Loucy (cell line): ENCODE results near the gene OSR1.

Source experiments
- H2AFZ ChIP-seq: fragments of 200-600 bp; sonication (generic); 2 replicates; pipeline ENCODE4 v1.6.0; 2016; ENCODE audit warnings: antibody characterized with exemption, mild to moderate bottlenecking, low read length, moderate library complexity
- H3F3A ChIP-seq: fragments of 200-600 bp; 2 replicates; pipeline ENCODE4 v1.6.0; 2016; ENCODE audit warnings: antibody characterized with exemption, low read depth, mild to moderate bottlenecking
- H3K27me3 ChIP-seq: fragments of 200-600 bp; sonication (generic); 2 replicates; pipeline ENCODE4 v1.6.1; 2014; ENCODE audit warnings: low read length, mild to moderate bottlenecking; ENCODE audit not compliant: insufficient read depth, poor library complexity, severe bottlenecking
- H3K36me3 ChIP-seq: fragments of 200-600 bp; sonication (generic); 2 replicates; pipeline ENCODE4 v1.6.1; 2016; ENCODE audit warnings: low read length; ENCODE audit not compliant: insufficient read depth
- H3K4me1 ChIP-seq: fragments of 200-600 bp; sonication (generic); 2 replicates; pipeline ENCODE4 v1.5.1; 2014; ENCODE audit warnings: low read length, mild to moderate bottlenecking; ENCODE audit not compliant: insufficient read depth, poor library complexity, severe bottlenecking
- H3K4me2 ChIP-seq: fragments of 200-600 bp; sonication (generic); 2 replicates; pipeline ENCODE4 v1.6.0; 2014; ENCODE audit warnings: antibody characterized with exemption, low read length, low read depth, mild to moderate bottlenecking; ENCODE audit not compliant: poor library complexity, severe bottlenecking
- H3K4me3 ChIP-seq: fragments of 200-600 bp; sonication (generic); 2 replicates; pipeline ENCODE4 v1.5.1; 2014; ENCODE audit warnings: low read length, mild to moderate bottlenecking, mixed read lengths; ENCODE audit not compliant: poor library complexity, severe bottlenecking
- H3K79me2 ChIP-seq: fragments of 200-600 bp; sonication (generic); 2 replicates; pipeline ENCODE4 v1.6.1; 2014; ENCODE audit warnings: low read length; ENCODE audit not compliant: insufficient read depth
- H3K9ac ChIP-seq: fragments of 200-600 bp; sonication (generic); 2 replicates; pipeline ENCODE4 v1.6.0; 2014; ENCODE audit warnings: mild to moderate bottlenecking, low read depth, low read length, moderate library complexity; ENCODE audit not compliant: poor library complexity, severe bottlenecking
- H3K9me2 ChIP-seq: fragments of 200-600 bp; sonication (generic); replicated peaks from 2 replicates; pipeline ENCODE4 v1.6.1; 2016; ENCODE audit warnings: low read depth, low read length, mixed read lengths
- H3K9me3 ChIP-seq: fragments of 200-600 bp; sonication (generic); 2 replicates; pipeline ENCODE4 v1.6.1; 2014; ENCODE audit warnings: mild to moderate bottlenecking, antibody characterized with exemption, low read length, low read depth; ENCODE audit not compliant: insufficient read depth
- H4K20me1 ChIP-seq: fragments of 200-600 bp; sonication (generic); 2 replicates; pipeline ENCODE4 v1.6.0; 2014; ENCODE audit warnings: antibody characterized with exemption, low read length, mild to moderate bottlenecking; ENCODE audit not compliant: insufficient read depth, poor library complexity, severe bottlenecking
- EZH2phosphoT487 ChIP-seq: fragments of 200-600 bp; IDR thresholded peaks from 2 replicates; pipeline ENCODE4 v1.6.1; 2018; ENCODE audit warnings: antibody characterized with exemption, mild to moderate bottlenecking, moderate library complexity, borderline replicate concordance
- TF ChIP-seq, protein P1 (sequence below): fragments of 200-600 bp; sonication (generic); conservative IDR thresholded peaks from 2 replicates; pipeline ENCODE4 v1.5.1; 2014; ENCODE audit warnings: mild to moderate bottlenecking, antibody characterized with exemption, low read length

OSR1 gene

DNA sequence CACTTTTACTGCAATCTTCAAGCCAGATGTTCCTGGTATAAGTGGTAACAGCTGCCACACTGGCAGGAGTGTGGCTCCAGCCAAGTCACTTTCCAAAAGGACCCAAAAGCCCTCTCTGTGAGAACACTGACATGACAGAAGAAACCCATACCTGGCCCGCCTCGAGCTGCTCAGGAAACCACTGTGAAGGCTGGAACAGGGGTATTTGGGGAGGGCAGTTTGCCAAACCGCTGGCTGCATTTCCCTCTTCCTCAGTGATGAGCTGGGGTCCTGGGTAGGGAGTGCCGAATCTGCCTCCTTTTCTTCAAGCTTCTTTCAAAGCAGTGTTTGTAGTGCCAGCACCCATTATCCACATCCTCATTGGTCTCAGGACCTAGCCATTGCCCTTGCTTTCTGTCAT is 10.3 kb upstream of the OSR1 start:
- no peak overlapping the region for H2AFZ ChIP-seq
- H3K27me3 ChIP-seq: no peaks in the 10 kb centered on the region
- no peaks in the 10 kb centered on the region for H3K4me1 ChIP-seq
- H3K4me2 ChIP-seq: no peak overlapping the region
- no peak overlapping the region for H3K9ac ChIP-seq
- H3K4me3 ChIP-seq: no peak overlapping the region
- no peaks in the 10 kb centered on the region for H3K9me3 ChIP-seq
- no peaks in the 10 kb centered on the region for H3F3A ChIP-seq
- no peaks in the 10 kb centered on the region for H4K20me1 ChIP-seq
- no peaks in the 10 kb centered on the region for H3K79me2 ChIP-seq
- no peaks in the 10 kb centered on the region for H3K36me3 ChIP-seq
- no peaks in the 10 kb centered on the region for H3K9me2 ChIP-seq
- TF ChIP-seq, protein P1, sequence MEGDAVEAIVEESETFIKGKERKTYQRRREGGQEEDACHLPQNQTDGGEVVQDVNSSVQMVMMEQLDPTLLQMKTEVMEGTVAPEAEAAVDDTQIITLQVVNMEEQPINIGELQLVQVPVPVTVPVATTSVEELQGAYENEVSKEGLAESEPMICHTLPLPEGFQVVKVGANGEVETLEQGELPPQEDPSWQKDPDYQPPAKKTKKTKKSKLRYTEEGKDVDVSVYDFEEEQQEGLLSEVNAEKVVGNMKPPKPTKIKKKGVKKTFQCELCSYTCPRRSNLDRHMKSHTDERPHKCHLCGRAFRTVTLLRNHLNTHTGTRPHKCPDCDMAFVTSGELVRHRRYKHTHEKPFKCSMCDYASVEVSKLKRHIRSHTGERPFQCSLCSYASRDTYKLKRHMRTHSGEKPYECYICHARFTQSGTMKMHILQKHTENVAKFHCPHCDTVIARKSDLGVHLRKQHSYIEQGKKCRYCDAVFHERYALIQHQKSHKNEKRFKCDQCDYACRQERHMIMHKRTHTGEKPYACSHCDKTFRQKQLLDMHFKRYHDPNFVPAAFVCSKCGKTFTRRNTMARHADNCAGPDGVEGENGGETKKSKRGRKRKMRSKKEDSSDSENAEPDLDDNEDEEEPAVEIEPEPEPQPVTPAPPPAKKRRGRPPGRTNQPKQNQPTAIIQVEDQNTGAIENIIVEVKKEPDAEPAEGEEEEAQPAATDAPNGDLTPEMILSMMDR: no peak
- no peak for TF ChIP-seq EZH2phosphoT487

DNA sequence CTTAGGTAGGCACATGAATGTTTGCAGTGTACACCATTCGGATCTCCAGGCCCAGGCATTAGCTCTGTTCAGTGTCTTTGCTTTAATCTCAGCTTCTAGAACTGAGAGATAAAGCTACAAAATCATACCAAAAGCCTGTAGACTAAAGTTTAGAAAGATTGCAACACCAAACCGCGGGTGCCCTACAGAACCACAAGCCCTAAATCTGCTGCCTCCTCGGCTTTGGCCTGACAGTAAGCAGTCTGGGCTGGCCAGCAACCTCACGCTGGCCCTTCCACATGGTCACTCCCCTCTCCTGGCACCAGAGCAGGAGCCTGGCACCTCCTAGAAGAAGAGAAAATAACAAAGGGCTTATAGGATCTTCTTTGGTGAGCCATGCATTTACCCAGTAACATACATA is 8.9 kb upstream of the OSR1 start:
- no peak for TF ChIP-seq EZH2phosphoT487
- TF ChIP-seq, protein P1: no peak
- Histone ChIP-seq H3K36me3 (no peaks in the 10 kb centered on the region), H3K9ac (no peak overlapping the region), H3K4me3 (no peak overlapping the region), H3K27me3 (no peaks in the 10 kb centered on the region), H4K20me1 (no peaks in the 10 kb centered on the region), H3K79me2 (no peaks in the 10 kb centered on the region), H3K9me3 (no peaks in the 10 kb centered on the region), H3K4me1 (no peaks in the 10 kb centered on the region), H2AFZ (no peak overlapping the region), H3K4me2 (no peak overlapping the region), H3F3A (no peaks in the 10 kb centered on the region), H3K9me2 (no peaks in the 10 kb centered on the region)

DNA sequence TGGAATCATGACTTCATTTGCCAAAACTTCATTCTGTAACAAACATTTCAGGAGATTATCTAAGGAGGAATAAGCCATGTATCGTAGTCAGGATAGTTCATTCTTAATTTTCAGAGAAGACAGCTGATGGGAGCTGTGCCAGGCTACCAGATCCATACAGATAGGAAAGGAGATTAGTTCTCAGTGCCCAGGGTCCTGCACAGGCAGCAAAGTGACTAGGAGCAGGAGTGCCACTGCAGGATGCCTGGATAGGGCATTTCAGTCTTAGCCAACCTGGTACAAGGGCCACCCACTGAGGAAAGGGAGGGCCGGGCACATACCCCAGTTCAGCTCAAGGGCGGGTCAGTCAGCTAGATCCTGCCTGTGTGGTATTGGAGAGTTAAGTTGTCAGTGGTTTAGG is 6.7 kb upstream of the OSR1 start:
- H3K4me1 ChIP-seq: no peaks in the 10 kb centered on the region
- H3F3A ChIP-seq: no peaks in the 10 kb centered on the region
- H2AFZ ChIP-seq: no peak overlapping the region
- H3K79me2 ChIP-seq: no peaks in the 10 kb centered on the region
- H3K9me2 ChIP-seq: no peaks in the 10 kb centered on the region
- H3K4me3 ChIP-seq: no peak overlapping the region
- no peak overlapping the region for H3K9ac ChIP-seq
- H4K20me1 ChIP-seq: no peaks in the 10 kb centered on the region
- H3K9me3 ChIP-seq: no peaks in the 10 kb centered on the region
- H3K36me3 ChIP-seq: no peaks in the 10 kb centered on the region
- no peak overlapping the region for H3K4me2 ChIP-seq
- H3K27me3 ChIP-seq: peaks cover under 1% of the 10 kb centered on the region
- TF ChIP-seq, protein P1: no peak
- TF ChIP-seq EZH2phosphoT487: no peak
